Lung (tissue), 12 donors: ENCODE measurements around the gene COLEC12. TPM values are rescaled to one million over a fixed set of nuclear protein-coding genes. Genes with fewer than 3 reads are reported as not detected.

Experiments
- ATAC-seq: fragments of 200-7000 bp; cut with Tn5 transposase; one replicate; pipeline ENCODE4 v1.9.1; 2020; ENCODE audit warnings: moderate number of reproducible peaks; ENCODE audit not compliant: insufficient read depth, low FRiP score
- DNase-seq, 3 donors: peaks; one replicate each; pipeline ENCODE4 v3.0.0-alpha.2; 2013 to 2017
- H3K27ac ChIP-seq, 2 donors: one replicate each; pipeline ENCODE4 v1.5.1; 2013; ENCODE audit warnings: mild to moderate bottlenecking in 2 of 2, moderate library complexity in 2 of 2, control low read depth in 1 of 2, inconsistent platforms in 1 of 2, low read depth in 1 of 2, low read length in 1 of 2
- H3K27me3 ChIP-seq, 3 donors: one replicate each; pipeline ENCODE4 v1.5.1; 2013; ENCODE audit warnings: low read length in 2 of 3; ENCODE audit not compliant: control insufficient read depth in 3 of 3, insufficient read depth in 3 of 3
- H3K36me3 ChIP-seq, 4 donors: one replicate each; pipeline ENCODE4 v1.5.1; 2013; ENCODE audit warnings: low read length in 4 of 4, mild to moderate bottlenecking in 1 of 4, moderate library complexity in 1 of 4; ENCODE audit not compliant: control insufficient read depth in 4 of 4, insufficient read depth in 4 of 4
- H3K4me1 ChIP-seq, 5 donors: one replicate each; pipeline ENCODE4 v1.5.1; 2013; ENCODE audit warnings: low read length in 5 of 5, mild to moderate bottlenecking in 2 of 5, moderate library complexity in 1 of 5; ENCODE audit not compliant: control insufficient read depth in 5 of 5, insufficient read depth in 5 of 5
- H3K4me3 ChIP-seq: one replicate; pipeline ENCODE4 v1.5.1; 2013; ENCODE audit warnings: mild to moderate bottlenecking, control low read depth, moderate library complexity
- H3K9ac ChIP-seq, 2 donors: one replicate each; pipeline ENCODE4 v1.5.1; 2013; ENCODE audit warnings: low read length in 2 of 2, control low read depth in 1 of 2; ENCODE audit not compliant: insufficient read depth in 1 of 2
- H3K9me3 ChIP-seq, 4 donors: one replicate each; pipeline ENCODE4 v1.5.1; 2013; ENCODE audit warnings: low read length in 3 of 4, mild to moderate bottlenecking in 1 of 4, moderate library complexity in 1 of 4; ENCODE audit not compliant: control insufficient read depth in 4 of 4, insufficient read depth in 3 of 4
- WGBS, 2 donors: extraction: QIAGEN DNeasy Blood & Tissue Kit; methylation state at CpG; one replicate each; pipeline ENCODE4 v1.1.7; 2013; 5-methylcytosine and 5-hydroxymethylcytosine counted together
- polyA plus RNA-seq, 2 donors: library from polyadenylated mRNA; stranded (reverse); fragments of 200-250 nt; gene quantifications; one replicate each; pipeline ENCODE4 v1.2.1, GENCODE V29; 2013
- total RNA-seq, 2 donors: library from RNA; depleted of rRNA in 1 of 2; stranded (reverse); fragments of >200 nt in 1 of 2; gene quantifications; one replicate each; pipeline ENCODE4 v1.2.1, GENCODE V29; 2014 to 2021
- TF ChIP-seq, protein P1 (sequence below): IDR thresholded peaks from 2 replicates; pipeline ENCODE4 v1.5.1; 2012; ENCODE audit warnings: mild to moderate bottlenecking; ENCODE audit errors: control extremely low read depth, extremely low read depth
- donor health status: control.
- donor health status: control.
- donor health status: Bipolar disorder and iron deficiency.
- donor health status: healthy.
- donor health status: DM: yes; HTN: yes; CAD: no.

COLEC12 gene
- total and polyA plus RNA-seq, 4 donors: 10.3 to 108 (median 28.1) TPM

DNA sequence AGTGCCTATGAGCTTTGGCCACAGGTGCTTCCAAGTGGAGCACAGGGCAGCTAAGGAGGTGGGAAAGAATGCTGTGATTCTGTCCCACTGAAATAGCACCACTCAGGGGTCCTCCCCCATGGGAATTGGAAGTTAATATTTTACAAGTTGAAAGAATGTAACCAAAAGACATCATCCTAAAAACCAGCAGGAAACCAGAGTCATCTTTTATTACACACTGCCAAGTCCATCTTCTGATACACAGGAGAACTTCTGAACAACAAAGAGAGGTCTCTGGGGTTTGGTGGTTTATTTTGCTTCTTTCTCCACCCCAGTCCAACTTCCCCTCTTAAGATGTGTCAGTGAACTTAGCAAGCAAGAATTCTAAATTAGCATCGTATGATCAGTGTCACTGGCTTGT, 47.7 kb downstream of the COLEC12 start:
- DNase-seq: no peak
- Histone ChIP-seq H3K4me3 (no peak overlapping the region), H3K4me1 (peaks cover 0 to 40% (median 22%) of the 10 kb centered on the region in 5 donors), H3K27ac (no peak overlapping the region), H3K9me3 (peaks cover 0 to 9% (median 5%) of the 10 kb centered on the region in 4 donors), H3K27me3 (no peaks in the 10 kb centered on the region), H3K9ac (no peak overlapping the region), H3K36me3 (peaks cover 0 to 14% (median 6%) of the 10 kb centered on the region in 4 donors)
- 21 to 59% methylated on average over 1 of the region's 1 CpG for WGBS, 2 donors
- TF ChIP-seq, protein P1, sequence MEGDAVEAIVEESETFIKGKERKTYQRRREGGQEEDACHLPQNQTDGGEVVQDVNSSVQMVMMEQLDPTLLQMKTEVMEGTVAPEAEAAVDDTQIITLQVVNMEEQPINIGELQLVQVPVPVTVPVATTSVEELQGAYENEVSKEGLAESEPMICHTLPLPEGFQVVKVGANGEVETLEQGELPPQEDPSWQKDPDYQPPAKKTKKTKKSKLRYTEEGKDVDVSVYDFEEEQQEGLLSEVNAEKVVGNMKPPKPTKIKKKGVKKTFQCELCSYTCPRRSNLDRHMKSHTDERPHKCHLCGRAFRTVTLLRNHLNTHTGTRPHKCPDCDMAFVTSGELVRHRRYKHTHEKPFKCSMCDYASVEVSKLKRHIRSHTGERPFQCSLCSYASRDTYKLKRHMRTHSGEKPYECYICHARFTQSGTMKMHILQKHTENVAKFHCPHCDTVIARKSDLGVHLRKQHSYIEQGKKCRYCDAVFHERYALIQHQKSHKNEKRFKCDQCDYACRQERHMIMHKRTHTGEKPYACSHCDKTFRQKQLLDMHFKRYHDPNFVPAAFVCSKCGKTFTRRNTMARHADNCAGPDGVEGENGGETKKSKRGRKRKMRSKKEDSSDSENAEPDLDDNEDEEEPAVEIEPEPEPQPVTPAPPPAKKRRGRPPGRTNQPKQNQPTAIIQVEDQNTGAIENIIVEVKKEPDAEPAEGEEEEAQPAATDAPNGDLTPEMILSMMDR: no peak
- no peak for ATAC-seq

DNA sequence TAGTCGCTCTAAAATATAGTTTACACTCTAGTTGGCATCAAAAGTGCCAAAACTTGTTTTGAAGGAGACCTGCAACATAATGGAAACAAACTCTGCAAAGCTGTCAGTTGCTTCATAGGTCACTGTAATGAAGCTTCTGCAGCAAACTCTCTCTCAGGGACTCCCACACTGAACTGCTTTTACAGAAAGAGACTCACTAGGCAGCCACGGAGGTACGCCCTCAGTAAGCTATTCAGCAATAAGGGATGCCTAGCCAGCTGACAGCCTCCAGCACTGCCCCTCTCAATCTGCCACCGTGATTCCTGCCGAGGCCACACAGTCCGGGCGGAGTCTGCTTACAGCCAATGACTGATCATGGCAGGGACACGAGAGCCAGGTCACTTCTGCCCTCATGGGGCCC, 51.1 kb downstream of the COLEC12 start:
- no peaks in the 10 kb centered on the region for H3K27me3 ChIP-seq
- peak overlapping the region in 1 of 2 donors; percentile 9 for H3K27ac ChIP-seq
- H3K36me3 ChIP-seq: peaks cover 0 to 14% (median 6%) of the 10 kb centered on the region in 4 donors
- H3K4me1 ChIP-seq: peaks cover 0 to 29% (median 21%) of the 10 kb centered on the region in 5 donors
- TF ChIP-seq, protein P1: no peak
- peaks cover 0 to 9% (median 5%) of the 10 kb centered on the region in 4 donors for H3K9me3 ChIP-seq
- WGBS, 2 donors: 42 to 61% methylated on average over 8 of the region's 8 CpGs
- H3K4me3 ChIP-seq: no peak overlapping the region
- no peak overlapping the region for H3K9ac ChIP-seq
- ATAC-seq: peak; percentile 33
- DNase-seq: peak; percentile 49 to 68 (median 61)

DNA sequence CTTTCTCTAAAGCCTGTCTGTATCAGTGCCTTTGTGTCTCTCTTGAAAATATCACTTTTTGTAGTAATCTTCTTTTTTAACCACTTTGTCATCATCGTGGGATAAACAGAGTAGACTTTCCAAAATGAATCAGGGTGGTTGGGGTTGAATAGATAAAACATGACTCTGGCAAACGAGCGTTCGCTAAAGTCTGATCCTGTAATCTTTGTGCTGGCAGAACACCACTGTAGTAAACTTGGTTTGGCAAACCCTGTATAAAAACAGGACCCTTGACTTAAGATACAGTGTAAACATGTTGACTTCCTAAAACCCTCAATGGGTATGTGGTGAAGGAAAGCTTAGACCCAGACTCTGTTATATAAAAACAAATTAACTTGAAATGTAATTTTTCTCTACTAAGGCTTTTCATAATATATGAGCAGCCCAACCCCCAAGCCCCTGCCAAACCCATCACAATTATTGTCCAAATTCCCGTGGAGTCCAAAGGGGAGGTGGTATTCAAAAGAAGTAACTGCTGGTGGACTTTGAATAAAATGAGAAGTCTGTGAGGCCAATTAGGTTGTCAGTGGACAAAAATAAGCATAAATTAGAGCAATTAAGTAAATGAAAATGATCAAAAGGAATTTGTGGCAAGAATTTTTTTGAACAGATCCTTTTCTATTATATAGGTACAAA, 52.2 kb downstream of the COLEC12 start:
- 49 to 66% methylated on average over 5 of the region's 5 CpGs for WGBS, 2 donors

More for the DNA sequence above, 52.2 kb downstream of the COLEC12 start:
- Histone ChIP-seq H3K9me3 (peaks cover 0 to 9% (median 5%) of the 10 kb centered on the region in 4 donors), H3K27me3 (no peaks in the 10 kb centered on the region), H3K36me3 (peaks cover 0 to 17% (median 7%) of the 10 kb centered on the region in 4 donors), H3K9ac (no peak overlapping the region), H3K4me3 (no peak overlapping the region), H3K4me1 (peaks cover 0 to 29% (median 21%) of the 10 kb centered on the region in 5 donors), H3K27ac (no peak overlapping the region)
- TF ChIP-seq, protein P1: no peak
- ATAC-seq (no peak), DNase-seq (peak in 2 of 3 donors; percentile 63 to 67)
